H1 (cell line): ENCODE data around the gene BACE1. TPM values are rescaled to one million over a fixed set of nuclear protein-coding genes. Genes with fewer than 3 reads are reported as not detected.

Source experiments
- BACH1 ChIP-seq: IDR thresholded peaks from 2 replicates; pipeline ENCODE4 v1.6.1; 2012; ENCODE audit warnings: low read length, improper control_type of control experiment
- BCL11A ChIP-seq, 2 experiments: IDR thresholded peaks; one replicate each; pipeline ENCODE4 v1.6.1; 2011; ENCODE audit warnings: low read depth in 2 of 2, low read length in 2 of 2, mild to moderate bottlenecking in 2 of 2
- CBX5 ChIP-seq: fragments of 300-800, 300-1000 bp; sonication (generic); IDR thresholded peaks from 2 replicates; pipeline ENCODE4 v1.7.1; 2016; ENCODE audit warnings: antibody characterized with exemption, low read length, low read depth
- CHD2 ChIP-seq: IDR thresholded peaks from 2 replicates; pipeline ENCODE4 v1.6.1; 2012; ENCODE audit warnings: low read length, improper control_type of control experiment
- CREB1 ChIP-seq: IDR thresholded peaks from 2 replicates; pipeline ENCODE4 v1.6.1; 2012; ENCODE audit warnings: inconsistent platforms
- EP300 ChIP-seq, 2 experiments: IDR thresholded peaks; 1 replicate in 1 of 2; 2 replicates in 1 of 2; pipeline ENCODE4 v1.6.1; 2011 to 2012; ENCODE audit warnings: low read depth in 2 of 2, low read length in 2 of 2, mild to moderate bottlenecking in 2 of 2, borderline replicate concordance in 1 of 2, inconsistent platforms in 1 of 2, moderate library complexity in 1 of 2
- EZH2 ChIP-seq: fragments of 200-600 bp; sonication (generic); IDR thresholded peaks from 2 replicates; pipeline ENCODE4 v1.7.1; 2012; ENCODE audit warnings: low read depth, mild to moderate bottlenecking, moderate library complexity, low read length, inconsistent platforms; ENCODE audit not compliant: severe bottlenecking
- FOSL1 ChIP-seq: IDR thresholded peaks from 2 replicates; pipeline ENCODE4 v1.6.1; 2011; ENCODE audit warnings: mild to moderate bottlenecking, low read depth, low read length, moderate library complexity; ENCODE audit not compliant: insufficient read depth
- GTF2F1 ChIP-seq: IDR thresholded peaks from 2 replicates; pipeline ENCODE4 v1.6.1; 2012; ENCODE audit warnings: low read depth, low read length, improper control_type of control experiment, borderline replicate concordance
- HDAC6 ChIP-seq: IDR thresholded peaks from one replicate; pipeline ENCODE4 v1.7.1; 2012; ENCODE audit warnings: low read depth, mild to moderate bottlenecking, inconsistent platforms, low read length, moderate library complexity
- JUND ChIP-seq: IDR thresholded peaks from 2 replicates; pipeline ENCODE4 v1.6.1; 2011; ENCODE audit warnings: mild to moderate bottlenecking, improper control_type of control experiment, low read length
- KDM5A ChIP-seq: fragments of 200-600 bp; IDR thresholded peaks from 2 replicates; pipeline ENCODE4 v1.7.1; 2012; ENCODE audit warnings: mild to moderate bottlenecking, low read length, inconsistent platforms, mixed read lengths
- NRF1 ChIP-seq: IDR thresholded peaks from 2 replicates; pipeline ENCODE4 v1.6.1; 2011; ENCODE audit warnings: mild to moderate bottlenecking, low read depth, low read length, improper control_type of control experiment
- RFX5 ChIP-seq: IDR thresholded peaks from 2 replicates; pipeline ENCODE4 v1.6.1; 2011; ENCODE audit warnings: low read depth, low read length, improper control_type of control experiment, borderline replicate concordance
- RNF2 ChIP-seq: fragments of 200-900, 300-1000 bp; sonication (generic); IDR thresholded peaks from 2 replicates; pipeline ENCODE4 v1.7.1; 2016; ENCODE audit warnings: borderline replicate concordance, low read depth, mild to moderate bottlenecking, antibody characterized with exemption, low read length; ENCODE audit not compliant: poor library complexity, severe bottlenecking; ENCODE audit errors: missing control alignments
- SIRT6 ChIP-seq: IDR thresholded peaks from one replicate; pipeline ENCODE4 v1.7.1; 2012; ENCODE audit warnings: low read length, inconsistent platforms
- SP2 ChIP-seq: IDR thresholded peaks from 2 replicates; pipeline ENCODE4 v1.6.1; 2012; ENCODE audit warnings: mild to moderate bottlenecking, low read length, inconsistent platforms
- TAF7 ChIP-seq: optimal IDR thresholded peaks from 2 replicates; pipeline ENCODE3; 2011; ENCODE audit warnings: low read depth, mild to moderate bottlenecking, inconsistent platforms, low read length, moderate library complexity, borderline replicate concordance
- TCF12 ChIP-seq: IDR thresholded peaks from 2 replicates; pipeline ENCODE4 v1.6.1; 2011; ENCODE audit warnings: low read depth, mild to moderate bottlenecking, low read length
- ZNF274 ChIP-seq: IDR thresholded peaks from 2 replicates; pipeline ENCODE4 v1.7.0; 2012; ENCODE audit warnings: low read length, borderline replicate concordance; ENCODE audit errors: extremely low read depth
- polyA plus RNA-seq, 7 experiments: library from polyadenylated mRNA; depleted of rRNA in 3 of 7; stranded (reverse) in 5 of 7; unstranded in 2 of 7; fragments of >200 nt in 5 of 7; fragments of 200-250 nt in 2 of 7; gene quantifications; 1 replicate in 5 of 7; 2 replicates in 1 of 7; 4 replicates in 1 of 7; pipeline versions ENCODE4 v1.2.1 to v1.2.3, GENCODE V29; 2011 to 2013; ENCODE audit warnings: missing spikeins in 2 of 7, mixed read lengths in 2 of 7
- total RNA-seq: library from RNA; stranded (reverse); fragmentation: NEBNext Ultra II Directional; extraction: Animal tissue kit (Norgen Biotek cat#: 25700); gene quantifications from 2 replicates; pipeline ENCODE4 v1.2.1, GENCODE V29; 2021
- TF ChIP-seq, protein P1 (sequence below): IDR thresholded peaks from 2 replicates; pipeline ENCODE4 v1.6.1; 2012; ENCODE audit warnings: low read length, inconsistent platforms
- TF ChIP-seq, protein P2 (sequence below): IDR thresholded peaks from 2 replicates; pipeline ENCODE4 v1.6.1; 2012; ENCODE audit warnings: inconsistent platforms

Gene BACE1
- total and polyA plus RNA-seq, 2 of the 8 experiments (the other 6 are each of a cell fraction or from before 2014, with no cell fraction given): 7.7 to 7.9 TPM

DNA sequence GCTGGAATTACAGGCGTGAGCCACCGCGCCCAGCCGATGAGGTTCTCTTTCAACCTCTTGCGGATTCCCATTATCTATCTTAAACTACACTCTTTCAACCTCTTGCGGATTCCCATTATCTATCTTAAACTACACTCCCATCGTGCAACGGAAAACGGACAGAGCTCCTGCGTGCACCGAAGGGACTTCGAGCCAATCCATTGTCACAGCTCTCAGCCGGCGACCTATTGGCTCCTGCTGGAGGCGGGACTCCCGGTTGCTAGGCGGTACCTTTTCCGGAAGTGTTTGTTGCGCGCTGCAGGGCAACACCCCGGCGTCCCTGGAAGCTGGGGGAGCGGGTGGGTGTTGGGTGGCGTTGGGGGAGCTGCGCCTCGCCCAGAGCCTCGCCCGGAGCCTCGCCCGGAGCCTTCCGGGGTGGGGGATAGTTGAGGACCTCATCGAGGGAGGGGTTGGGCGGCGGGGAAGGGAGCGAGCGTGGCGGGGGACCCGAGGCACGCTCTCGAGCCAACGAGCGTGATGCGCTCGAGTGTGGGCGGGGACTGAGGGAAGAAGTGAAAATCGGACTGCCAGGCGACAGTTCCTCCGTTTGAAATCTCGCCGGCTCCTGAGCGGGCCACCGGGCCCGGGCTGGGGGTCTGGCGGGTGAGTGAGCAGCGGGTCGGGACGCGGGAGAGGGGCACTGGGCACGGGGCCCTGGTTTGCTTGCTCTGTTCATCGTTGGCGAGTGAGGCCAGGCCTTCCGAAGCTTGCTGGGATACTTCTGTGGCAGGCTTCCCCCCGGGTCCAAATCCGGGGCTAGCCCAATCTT, 11.7 kb upstream of the BACE1 start, which contains the start of gene CEP164 (continued):
- TF ChIP-seq, protein P1, sequence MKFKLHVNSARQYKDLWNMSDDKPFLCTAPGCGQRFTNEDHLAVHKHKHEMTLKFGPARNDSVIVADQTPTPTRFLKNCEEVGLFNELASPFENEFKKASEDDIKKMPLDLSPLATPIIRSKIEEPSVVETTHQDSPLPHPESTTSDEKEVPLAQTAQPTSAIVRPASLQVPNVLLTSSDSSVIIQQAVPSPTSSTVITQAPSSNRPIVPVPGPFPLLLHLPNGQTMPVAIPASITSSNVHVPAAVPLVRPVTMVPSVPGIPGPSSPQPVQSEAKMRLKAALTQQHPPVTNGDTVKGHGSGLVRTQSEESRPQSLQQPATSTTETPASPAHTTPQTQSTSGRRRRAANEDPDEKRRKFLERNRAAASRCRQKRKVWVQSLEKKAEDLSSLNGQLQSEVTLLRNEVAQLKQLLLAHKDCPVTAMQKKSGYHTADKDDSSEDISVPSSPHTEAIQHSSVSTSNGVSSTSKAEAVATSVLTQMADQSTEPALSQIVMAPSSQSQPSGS: no peak
- TF ChIP-seq BACH1 (no peak), CHD2 (peak; percentile 74; the same call in 1 of the 2 replicates), TCF12 (no peak), ZNF274 (no peak), HDAC6 (no peak), FOSL1 (no peak), TAF7 (no peak), NRF1 (no peak), SP2 (peak; percentile 43), RNF2 (no peak), EZH2 (no peak), EP300 (IDR thresholded peaks at IDR 0.05; ENCODE audit: borderline replicate concordance in 1 of 2, low read depth in 2 of 2, low read length in 2 of 2) (no peak), SIRT6 (no peak), GTF2F1 (no peak), KDM5A (no peak), CREB1 (peak; percentile 27; the same call in 1 of the 2 replicates), JUND (no peak), CBX5 (no peak), BCL11A (IDR thresholded peaks at IDR 0.05; ENCODE audit: low read depth in 2 of 2, low read length in 2 of 2) (no peak), RFX5 (peak; percentile 30; the same call in 1 of the 2 replicates)
- TF ChIP-seq, protein P2, sequence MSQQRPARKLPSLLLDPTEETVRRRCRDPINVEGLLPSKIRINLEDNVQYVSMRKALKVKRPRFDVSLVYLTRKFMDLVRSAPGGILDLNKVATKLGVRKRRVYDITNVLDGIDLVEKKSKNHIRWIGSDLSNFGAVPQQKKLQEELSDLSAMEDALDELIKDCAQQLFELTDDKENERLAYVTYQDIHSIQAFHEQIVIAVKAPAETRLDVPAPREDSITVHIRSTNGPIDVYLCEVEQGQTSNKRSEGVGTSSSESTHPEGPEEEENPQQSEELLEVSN: no peak; the same call in 1 of the 2 replicates
